H1 (cell line): Measurements from ENCODE around the gene CSNK1G2. TPM values are rescaled to one million over a fixed set of nuclear protein-coding genes. Genes with fewer than 3 reads are reported as not detected.

Source experiments
- CHD7 ChIP-seq: fragments of 300-600 bp; sonication (generic); IDR thresholded peaks from 2 replicates; pipeline ENCODE4 v1.7.1; 2012; ENCODE audit warnings: low read length, moderate library complexity, mild to moderate bottlenecking, inconsistent platforms; ENCODE audit not compliant: insufficient replicate concordance
- EZH2 ChIP-seq: fragments of 200-600 bp; sonication (generic); IDR thresholded peaks from 2 replicates; pipeline ENCODE4 v1.7.1; 2012; ENCODE audit warnings: low read depth, mild to moderate bottlenecking, moderate library complexity, low read length, inconsistent platforms; ENCODE audit not compliant: severe bottlenecking
- FOSL1 ChIP-seq: IDR thresholded peaks from 2 replicates; pipeline ENCODE4 v1.6.1; 2011; ENCODE audit warnings: mild to moderate bottlenecking, low read depth, low read length, moderate library complexity; ENCODE audit not compliant: insufficient read depth
- POLR2AphosphoS5 ChIP-seq: IDR thresholded peaks from 2 replicates; pipeline ENCODE4 v1.6.1; 2011; ENCODE audit warnings: low read depth, low read length
- RBBP5 ChIP-seq: IDR thresholded peaks from 2 replicates; pipeline ENCODE4 v1.7.1; 2012; ENCODE audit warnings: low read depth, mild to moderate bottlenecking, inconsistent platforms, low read length, moderate library complexity, borderline replicate concordance
- polyA plus RNA-seq, 7 experiments: library from polyadenylated mRNA; depleted of rRNA in 3 of 7; stranded (reverse) in 5 of 7; unstranded in 2 of 7; fragments of >200 nt in 5 of 7; fragments of 200-250 nt in 2 of 7; gene quantifications; 1 replicate in 5 of 7; 2 replicates in 1 of 7; 4 replicates in 1 of 7; pipeline versions ENCODE4 v1.2.1 to v1.2.3, GENCODE V29; 2011 to 2013; ENCODE audit warnings: missing spikeins in 2 of 7, mixed read lengths in 2 of 7
- total RNA-seq: library from RNA; stranded (reverse); fragmentation: NEBNext Ultra II Directional; extraction: Animal tissue kit (Norgen Biotek cat#: 25700); gene quantifications from 2 replicates; pipeline ENCODE4 v1.2.1, GENCODE V29; 2021

CSNK1G2 gene
- total and polyA plus RNA-seq, 2 of the 8 experiments (the other 6 are each of a cell fraction or from before 2014, with no cell fraction given) = 99.5 to 130 TPM

- no peak for TF ChIP-seq CHD7
- TF ChIP-seq RBBP5 = no peak
- TF ChIP-seq FOSL1 = no peak
- TF ChIP-seq POLR2AphosphoS5 = no peak
- no peak for TF ChIP-seq EZH2
- TF ChIP-seq, all 59 proteins: peak for 0
Measured at GRCh38 chr19:2013683-2013961, 72.7 kb downstream of the CSNK1G2 start (continued).
